ENCODE measurements around the gene NDUFB6.
"Not testable (repeated sequence)": the region's sequence is repeated elsewhere in the genome, so short reads cannot be mapped to it uniquely, and the experiment has no call there.

The NDUFB6 gene

DNA sequence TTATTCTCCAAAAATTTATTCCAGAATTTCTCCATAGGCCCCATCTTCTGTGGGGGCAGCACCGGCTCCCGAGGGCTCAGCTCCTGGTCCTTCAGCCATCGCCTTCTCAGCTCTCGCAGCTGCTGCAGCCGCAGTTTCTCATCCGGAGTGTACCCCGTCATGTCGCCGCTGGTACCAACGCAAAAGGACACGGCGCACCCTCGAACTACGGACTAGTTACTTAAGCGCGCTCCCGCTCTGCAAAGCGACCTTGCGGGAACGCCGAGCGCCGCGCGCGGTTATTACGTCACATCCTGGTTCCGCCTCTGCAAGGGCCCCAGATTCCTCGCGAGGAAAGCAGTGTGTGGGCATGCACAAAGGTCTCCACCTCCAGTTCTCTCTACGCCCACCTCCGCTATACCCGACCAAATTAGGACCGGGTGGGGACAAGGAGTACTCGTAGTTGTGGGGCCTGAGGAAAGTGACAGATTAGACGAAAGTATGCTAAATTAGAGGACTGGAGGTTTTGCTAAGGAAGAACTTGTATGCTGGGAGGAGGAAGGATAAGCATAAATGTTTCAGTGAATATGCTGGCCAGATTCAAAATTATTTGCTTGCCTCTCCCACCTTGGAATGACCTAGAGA lies at the start of gene NDUFB6:
Gene NDUFB6, minus strand, starts transcription at position 260 of the 624 bp plus-strand sequence. Its CDS starts 99 bp downstream, at position 161.
- Histone ChIP-seq H3K27ac (peak within 1 kb of the TSS; percentile 41), H3K27me3 (replicated peaks) (no peaks in the 10 kb centered on the region), H3K4me3 (ENCODE audit: low read depth, low read length) (peak within 1 kb of the TSS; percentile 95), H3K36me3 (replicated peaks) (no peaks in the 10 kb centered on the region)
- in situ Hi-C loops (cut with HindIII; ENCODE audit: low pct_ligation_motif_present, low sequenced_read_pairs) = loop anchor here (10.0 to 25.0 kb wide), 2 partner anchors 198 to 414 kb away; no protein-coding TSS in a partner anchor
- no peak for TF ChIP-seq CTCF (IDR thresholded peaks at IDR 0.05; ENCODE audit: low read depth, low read length, missing control alignments)
- DNase-seq = peak; percentile 90

GRCh38 chr9:32618261-32618660 lies 45.3 kb upstream of the NDUFB6 start:
- no peak for DNase-seq
- no peak for TF ChIP-seq CTCF (IDR thresholded peaks at IDR 0.05; ENCODE audit: low read depth, low read length, missing control alignments)
- H3K36me3 ChIP-seq (replicated peaks) = no peaks in the 10 kb centered on the region
- in situ Hi-C loops (cut with HindIII; ENCODE audit: low pct_ligation_motif_present, low sequenced_read_pairs) = no loop called here
- no peak overlapping the region for H3K4me3 ChIP-seq (ENCODE audit: low read depth, low read length)
- H3K27me3 ChIP-seq (replicated peaks) = no peaks in the 10 kb centered on the region
- H3K27ac ChIP-seq = no peak overlapping the region

GRCh38 chr9:32606811-32607210 lies 33.9 kb upstream of the NDUFB6 start:
- H3K36me3 ChIP-seq (replicated peaks) = no peaks in the 10 kb centered on the region
- no peak for DNase-seq
- in situ Hi-C loops (cut with HindIII; ENCODE audit: low pct_ligation_motif_present, low sequenced_read_pairs) = no loop called here
- H3K27me3 ChIP-seq (replicated peaks) = no peaks in the 10 kb centered on the region
- H3K27ac ChIP-seq = no peak overlapping the region
- no peak for TF ChIP-seq CTCF (IDR thresholded peaks at IDR 0.05; ENCODE audit: low read depth, low read length, missing control alignments)
- no peak overlapping the region for H3K4me3 ChIP-seq (ENCODE audit: low read depth, low read length)

DNA sequence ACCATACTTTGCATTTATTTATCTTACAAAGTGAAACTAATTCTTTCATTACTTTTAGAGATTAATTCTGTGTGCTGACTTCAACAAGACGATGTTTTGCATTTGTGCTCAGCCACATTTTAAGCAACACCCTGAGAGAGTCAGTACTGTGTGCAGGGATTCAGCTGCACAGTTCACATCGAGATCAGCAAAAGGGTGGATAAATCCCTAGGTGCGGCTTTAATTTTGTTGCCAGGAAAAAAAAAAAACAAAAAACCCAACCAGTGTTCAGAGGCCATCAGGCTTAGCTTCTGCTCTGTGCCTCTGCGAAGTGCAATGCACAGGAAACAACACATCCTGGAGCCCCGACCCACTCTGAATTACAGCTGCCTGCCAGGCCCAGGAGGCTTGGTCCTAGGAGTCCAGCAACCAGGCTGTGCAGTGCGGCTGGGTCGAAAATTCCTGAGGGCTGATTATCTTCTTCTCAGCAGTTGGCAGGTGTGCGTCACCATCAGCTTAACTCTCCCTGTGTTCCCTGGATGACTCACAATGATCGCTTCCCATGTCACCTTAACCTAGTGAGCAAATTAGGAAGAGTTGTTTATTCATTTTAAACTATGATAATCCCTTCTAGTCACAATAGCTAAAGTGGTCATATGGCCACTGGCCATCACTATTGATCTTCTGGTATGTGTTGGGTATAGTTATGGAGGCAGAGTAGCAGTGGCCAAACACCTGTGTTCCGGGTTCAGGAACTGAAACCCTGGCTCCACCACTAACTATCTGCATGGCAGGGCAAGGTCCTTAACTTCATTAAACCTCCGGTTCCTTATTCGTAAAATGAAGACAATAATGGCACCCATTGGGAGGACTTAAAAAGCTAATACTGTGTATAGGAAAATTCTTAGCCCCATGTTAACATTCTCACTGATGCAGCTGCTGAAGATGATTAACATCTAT lies 31.2 kb upstream of the NDUFB6 start:
- in situ Hi-C loops (cut with HindIII; ENCODE audit: low pct_ligation_motif_present, low sequenced_read_pairs) = no loop called here
- no peak overlapping the region for H3K27ac ChIP-seq

DNA sequence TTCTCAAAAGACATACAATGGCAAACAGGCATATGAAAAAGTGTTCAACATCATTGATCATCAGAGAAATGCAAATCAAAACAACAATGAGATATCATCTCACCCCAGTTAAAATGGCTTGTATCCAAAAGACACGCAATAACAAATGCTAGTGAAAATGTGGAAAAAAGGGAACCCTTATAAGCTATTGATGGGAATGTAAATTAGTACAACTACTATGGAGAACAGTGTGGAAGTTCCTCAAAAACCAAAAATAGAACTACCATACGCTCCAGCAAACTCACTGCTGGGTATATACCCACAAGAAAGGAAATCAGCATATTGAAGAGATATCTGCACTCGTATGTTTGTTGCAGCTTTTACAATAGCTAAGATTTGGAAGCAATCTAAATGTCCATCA lies 26.1 kb upstream of the NDUFB6 start:
- H3K27me3 ChIP-seq (replicated peaks); H3K36me3 ChIP-seq (replicated peaks); DNase-seq; H3K4me3 ChIP-seq (ENCODE audit: low read depth, low read length); in situ Hi-C loops (cut with HindIII; ENCODE audit: low pct_ligation_motif_present, low sequenced_read_pairs); H3K27ac ChIP-seq: not testable (repeated sequence)

More for the DNA sequence above, 31.2 kb upstream of the NDUFB6 start:
- Histone ChIP-seq H3K27me3 (replicated peaks) (no peaks in the 10 kb centered on the region), H3K4me3 (ENCODE audit: low read depth, low read length) (no peak overlapping the region), H3K36me3 (replicated peaks) (no peaks in the 10 kb centered on the region)
- no peak for TF ChIP-seq CTCF (IDR thresholded peaks at IDR 0.05; ENCODE audit: low read depth, low read length, missing control alignments)
- DNase-seq = no peak

DNA sequence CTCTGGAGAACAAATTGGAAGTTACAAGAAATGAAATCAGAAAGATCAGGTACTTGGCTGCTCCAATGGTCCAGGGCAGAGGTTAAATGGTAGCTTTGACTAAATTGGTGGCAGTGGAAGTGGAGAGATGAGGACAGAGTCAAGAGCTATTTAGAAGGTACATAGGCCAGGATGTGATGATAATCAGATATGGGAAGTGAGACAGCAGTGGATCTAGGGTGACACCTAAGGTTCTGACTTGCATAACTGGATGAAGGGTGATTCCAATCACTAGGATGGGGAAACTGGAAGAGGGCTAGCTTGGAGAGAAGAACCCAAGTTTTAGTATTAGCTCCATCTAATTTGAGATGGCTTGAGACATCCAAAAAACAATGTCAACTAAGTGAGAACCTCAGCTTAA lies 24.0 kb upstream of the NDUFB6 start:
- no peak for DNase-seq
- H3K27me3 ChIP-seq (replicated peaks) = no peaks in the 10 kb centered on the region
- no peak for TF ChIP-seq CTCF (IDR thresholded peaks at IDR 0.05; ENCODE audit: low read depth, low read length, missing control alignments)
- H3K4me3 ChIP-seq (ENCODE audit: low read depth, low read length) = no peak overlapping the region
- in situ Hi-C loops (cut with HindIII; ENCODE audit: low pct_ligation_motif_present, low sequenced_read_pairs) = no loop called here
- no peaks in the 10 kb centered on the region for H3K36me3 ChIP-seq (replicated peaks)
- no peak overlapping the region for H3K27ac ChIP-seq

Data from brain microvascular endothelial cell (primary cell).